Mammary epithelial cell (primary cell): ENCODE data around the gene C5AR2.

Source experiments
- EZH2 ChIP-seq: IDR thresholded peaks from 2 replicates; pipeline ENCODE4 v1.6.1; 2012; ENCODE audit warnings: low read length, inconsistent platforms, borderline replicate concordance
- TF ChIP-seq, protein P1 (sequence below), 2 donors: IDR thresholded peaks in 1 of 2; conservative IDR thresholded peaks in 1 of 2; 2 replicates each; pipeline ENCODE4 v1.5.1; 2011 to 2012; ENCODE audit warnings: inconsistent platforms in 2 of 2, low read length in 2 of 2, mild to moderate bottlenecking in 2 of 2, control low read depth in 1 of 2, low read depth in 1 of 2; ENCODE audit not compliant: insufficient read depth in 1 of 2; ENCODE audit errors: extremely low read depth in 1 of 2

DNA sequence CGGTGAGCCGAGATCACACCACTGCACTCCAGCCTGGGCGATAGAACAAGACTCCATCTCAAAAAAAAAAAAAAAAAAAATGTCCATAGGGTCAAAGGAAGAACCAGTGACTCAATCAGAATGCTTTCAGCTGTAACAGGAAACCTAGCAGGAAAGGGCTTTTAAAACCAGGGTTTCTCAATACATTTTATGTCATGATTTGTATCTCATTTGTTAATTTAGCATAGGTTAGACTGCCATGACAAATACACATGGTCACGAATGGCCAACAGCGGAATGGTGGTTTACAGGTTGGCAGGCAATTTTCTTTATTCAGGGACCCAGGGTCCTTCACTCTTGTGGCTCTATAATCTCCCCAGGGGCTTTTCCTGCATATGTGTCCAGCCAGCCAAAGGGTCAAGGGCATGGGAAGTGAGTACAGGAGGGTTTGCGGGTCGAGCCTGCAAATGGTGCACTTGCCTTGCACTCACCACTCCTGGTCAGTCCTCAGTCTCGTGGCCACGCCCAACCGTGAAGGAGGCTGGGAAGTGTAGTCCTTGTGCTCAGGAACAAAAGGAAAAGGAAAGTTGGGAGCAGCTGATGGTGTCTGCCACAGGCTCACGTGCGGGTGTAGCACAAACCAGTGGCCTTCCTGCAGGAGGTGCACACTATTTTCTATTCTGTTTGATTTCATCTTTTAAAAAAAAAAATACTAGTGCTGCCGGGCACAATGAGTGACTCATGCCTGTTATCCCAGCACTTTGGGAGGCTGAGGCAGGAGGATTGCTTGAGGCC is 32.0 kb downstream of the C5AR2 start:
- TF ChIP-seq, protein P1, sequence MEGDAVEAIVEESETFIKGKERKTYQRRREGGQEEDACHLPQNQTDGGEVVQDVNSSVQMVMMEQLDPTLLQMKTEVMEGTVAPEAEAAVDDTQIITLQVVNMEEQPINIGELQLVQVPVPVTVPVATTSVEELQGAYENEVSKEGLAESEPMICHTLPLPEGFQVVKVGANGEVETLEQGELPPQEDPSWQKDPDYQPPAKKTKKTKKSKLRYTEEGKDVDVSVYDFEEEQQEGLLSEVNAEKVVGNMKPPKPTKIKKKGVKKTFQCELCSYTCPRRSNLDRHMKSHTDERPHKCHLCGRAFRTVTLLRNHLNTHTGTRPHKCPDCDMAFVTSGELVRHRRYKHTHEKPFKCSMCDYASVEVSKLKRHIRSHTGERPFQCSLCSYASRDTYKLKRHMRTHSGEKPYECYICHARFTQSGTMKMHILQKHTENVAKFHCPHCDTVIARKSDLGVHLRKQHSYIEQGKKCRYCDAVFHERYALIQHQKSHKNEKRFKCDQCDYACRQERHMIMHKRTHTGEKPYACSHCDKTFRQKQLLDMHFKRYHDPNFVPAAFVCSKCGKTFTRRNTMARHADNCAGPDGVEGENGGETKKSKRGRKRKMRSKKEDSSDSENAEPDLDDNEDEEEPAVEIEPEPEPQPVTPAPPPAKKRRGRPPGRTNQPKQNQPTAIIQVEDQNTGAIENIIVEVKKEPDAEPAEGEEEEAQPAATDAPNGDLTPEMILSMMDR (conservative IDR thresholded peaks at IDR 0.05 in 1 of 2, IDR thresholded peaks at IDR 0.05 in 1 of 2; ENCODE audit: extremely low read depth in 1 of 2, insufficient read depth in 1 of 2, low read depth in 1 of 2, low read length in 2 of 2), result no peak
- TF ChIP-seq EZH2, result no peak
